C4-2B (cell line): Measurements from ENCODE around the gene FOXF1.

ENCODE experiments used
- CTCF ChIP-seq: fragments of 450-650 bp; conservative IDR thresholded peaks from 2 replicates; pipeline ENCODE4 v1.5.1; 2017; ENCODE audit warnings: mild to moderate bottlenecking
- ZFX ChIP-seq: fragments of 450-650 bp; IDR thresholded peaks from 2 replicates; pipeline ENCODE4 v1.6.1; 2017

GRCh38 chr16:86525696-86526095 is 15.4 kb downstream of the FOXF1 start:
- TF ChIP-seq CTCF (no peak), ZFX (no peak)
